Activated T-cell treated with anti-CD3 and anti-CD28 coated beads, Interleukin-2, amount 50 U/mL, for 24 hours (primary cell): ENCODE results near the gene PECR.
"Not testable (repeated sequence)": the region's sequence is repeated elsewhere in the genome, so short reads cannot be mapped to it uniquely, and the experiment has no call there.

Experiments
- DNase-seq: peaks from one replicate; pipeline ENCODE4 v3.0.0-alpha.2; 2020
- H3K27ac Mint-ChIP-seq: 2 replicates; pipeline ENCODE4 v1.8.0; 2020; ENCODE audit warnings: mild to moderate bottlenecking, mixed read lengths
- H3K27me3 Mint-ChIP-seq: 2 replicates; pipeline ENCODE4 v1.8.0; 2020; ENCODE audit warnings: mixed read lengths
- H3K36me3 Mint-ChIP-seq: 2 replicates; pipeline ENCODE4 v1.8.0; 2020; ENCODE audit warnings: low read depth, mixed read lengths
- H3K4me1 Mint-ChIP-seq: 2 replicates; pipeline ENCODE4 v1.8.0; 2020; ENCODE audit warnings: low read depth, mixed read lengths
- H3K4me3 Mint-ChIP-seq: 2 replicates; pipeline ENCODE4 v1.8.0; 2020; ENCODE audit warnings: mild to moderate bottlenecking, moderate library complexity, mixed read lengths
- H3K9me3 Mint-ChIP-seq: 2 replicates; pipeline ENCODE4 v1.8.0; 2020; ENCODE audit warnings: mixed read lengths

PECR gene

GRCh38 chr2:216001216-216002100 lies 80.2 kb downstream of the PECR start:
- Mint-ChIP-seq H3K27ac (no peak overlapping the region), H3K27me3 (no peaks in the 10 kb centered on the region), H3K4me3 (no peak overlapping the region), H3K9me3 (no peaks in the 10 kb centered on the region), H3K4me1 (peaks cover 45% of the 10 kb centered on the region), H3K36me3 (peaks cover 11% of the 10 kb centered on the region)
- no peak for DNase-seq

- Mint-ChIP-seq H3K36me3 (peaks cover 37% of the 10 kb centered on the region), H3K27ac (no peak overlapping the region), H3K9me3 (no peaks in the 10 kb centered on the region), H3K4me1 (peaks cover 22% of the 10 kb centered on the region), H3K27me3 (no peaks in the 10 kb centered on the region), H3K4me3 (no peak overlapping the region)
- DNase-seq, result no peak
Observed at GRCh38 chr2:215998636-215999035, 83.0 kb downstream of the PECR start.

GRCh38 chr2:215997219-215997618 lies 84.4 kb downstream of the PECR start:
- Mint-ChIP-seq H3K36me3 (peaks cover 50% of the 10 kb centered on the region), H3K4me3 (no peak overlapping the region), H3K27ac (no peak overlapping the region), H3K27me3 (no peaks in the 10 kb centered on the region), H3K4me1 (peaks cover 11% of the 10 kb centered on the region), H3K9me3 (no peaks in the 10 kb centered on the region)
- DNase-seq, result no peak

GRCh38 chr2:215994911-215995310 lies 86.7 kb downstream of the PECR start:
- Mint-ChIP-seq H3K27ac (peak overlapping the region; percentile 48), H3K4me1 (peaks cover 8% of the 10 kb centered on the region), H3K4me3 (no peak overlapping the region), H3K9me3 (peaks cover 16% of the 10 kb centered on the region), H3K27me3 (no peaks in the 10 kb centered on the region), H3K36me3 (peaks cover 73% of the 10 kb centered on the region)
- DNase-seq, result no peak

DNA sequence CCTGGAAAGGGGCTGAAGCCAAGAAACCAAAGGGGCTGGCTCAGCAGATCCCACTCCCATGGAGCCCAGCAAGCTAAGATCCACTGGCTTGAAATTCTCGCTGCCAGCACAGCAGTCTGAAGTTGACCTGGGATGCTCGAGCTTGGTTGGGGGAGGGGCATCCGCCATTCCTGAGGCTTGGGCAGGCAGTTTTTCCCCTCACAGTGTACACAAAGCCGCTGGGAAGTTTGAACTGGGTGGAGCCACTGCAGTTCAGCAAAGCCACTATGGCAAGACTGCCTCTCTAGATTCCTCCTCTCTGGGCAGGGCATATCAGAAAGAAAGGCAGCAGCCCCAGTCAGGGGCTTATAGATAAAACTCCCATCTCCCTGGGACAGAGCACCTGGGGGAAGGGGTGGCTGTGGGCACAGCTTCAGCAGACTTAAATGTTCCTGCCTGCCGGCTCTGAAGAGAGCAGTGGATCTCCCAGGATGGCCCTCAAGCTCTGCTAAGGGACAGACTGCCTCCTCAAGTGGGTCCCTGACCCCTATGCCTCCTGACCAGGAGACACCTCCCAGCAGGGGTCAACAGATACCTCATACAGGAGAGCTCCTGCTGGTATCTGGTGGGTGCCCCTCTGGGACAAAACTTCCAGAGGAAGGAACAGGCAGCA lies 92.9 kb downstream of the PECR start:
- H3K9me3 Mint-ChIP-seq, result peaks cover 26% of the 10 kb centered on the region
- not testable (repeated sequence) for H3K27me3 Mint-ChIP-seq, DNase-seq, H3K27ac Mint-ChIP-seq, H3K4me1 Mint-ChIP-seq, H3K4me3 Mint-ChIP-seq
- peaks cover 73% of the 10 kb centered on the region for H3K36me3 Mint-ChIP-seq
